Germinal center (tissue), 1 donor: ENCODE data around the gene PCSK4.
A peak's percentile ranks its signal among the peaks of the same experiment; 100 is the strongest.
"Not testable (repeated sequence)": the region's sequence is repeated elsewhere in the genome, so short reads cannot be mapped to it uniquely, and the experiment has no call there.

ENCODE experiments used
- DNase-seq: peaks from one replicate; pipeline ENCODE4 v3.0.0; 2012; ENCODE audit warnings: mixed read lengths, low spot score

Gene PCSK4

GRCh38 chr19:1490311-1491113 is at the start of gene PCSK4:
Gene PCSK4, minus strand, starts transcription at chr19:1490350. Its CDS starts 4 bp downstream, at chr19:1490346.
- peak; percentile 96 for DNase-seq

- DNase-seq: not testable (repeated sequence)
Measured at GRCh38 chr19:1539749-1540148, 49.6 kb upstream of the PCSK4 start.

- no peak for DNase-seq
Measured at GRCh38 chr19:1538978-1539377, 48.8 kb upstream of the PCSK4 start.

- not testable (repeated sequence) for DNase-seq
Measured at GRCh38 chr19:1535699-1536098, 45.5 kb upstream of the PCSK4 start.

- no peak for DNase-seq
Measured at GRCh38 chr19:1534972-1535371, 44.8 kb upstream of the PCSK4 start.

- no peak for DNase-seq
Measured at GRCh38 chr19:1533510-1534150, 43.5 kb upstream of the PCSK4 start.

- no peak for DNase-seq
Measured at GRCh38 chr19:1532003-1532402, 41.9 kb upstream of the PCSK4 start.

GRCh38 chr19:1531587-1531986 is 41.4 kb upstream of the PCSK4 start:
- no peak for DNase-seq

GRCh38 chr19:1530856-1531255 is 40.7 kb upstream of the PCSK4 start:
- DNase-seq: not testable (repeated sequence)

GRCh38 chr19:1529430-1529816 is 39.3 kb upstream of the PCSK4 start:
- DNase-seq: no peak

GRCh38 chr19:1528596-1529429 is 38.7 kb upstream of the PCSK4 start:
- DNase-seq: no peak

GRCh38 chr19:1527650-1528309 is 37.6 kb upstream of the PCSK4 start:
- no peak for DNase-seq

- DNase-seq: no peak
Measured at GRCh38 chr19:1526979-1527649, 37.0 kb upstream of the PCSK4 start.

GRCh38 chr19:1526066-1526778 is 36.1 kb upstream of the PCSK4 start:
- DNase-seq: no peak

- no peak for DNase-seq
Measured at GRCh38 chr19:1525343-1525742, 35.2 kb upstream of the PCSK4 start.

GRCh38 chr19:1524972-1525325 is 34.8 kb upstream of the PCSK4 start:
- no peak for DNase-seq

- DNase-seq: no peak
Measured at GRCh38 chr19:1524287-1524971, 34.3 kb upstream of the PCSK4 start.

GRCh38 chr19:1523412-1524286 is 33.5 kb upstream of the PCSK4 start, which contains the start of gene PLK5:
Gene PLK5, plus strand, starts transcription at chr19:1524077. Its CDS starts 2,920 bp downstream, at chr19:1526997.
- DNase-seq: no peak

GRCh38 chr19:1522838-1523237 is 32.7 kb upstream of the PCSK4 start:
- DNase-seq: no peak
